Measurements from ENCODE around the gene TLE4. TPM values are rescaled to one million over a fixed set of nuclear protein-coding genes. Genes with fewer than 3 reads are reported as not detected.
A peak's percentile ranks its signal among the peaks of the same experiment; 100 is the strongest.

Gene TLE4
- total RNA-seq, 3 donors from 2014 or later (not counting 1 experiment from before 2014, with no cell fraction given) = 214 to 240 (median 220) TPM

DNA sequence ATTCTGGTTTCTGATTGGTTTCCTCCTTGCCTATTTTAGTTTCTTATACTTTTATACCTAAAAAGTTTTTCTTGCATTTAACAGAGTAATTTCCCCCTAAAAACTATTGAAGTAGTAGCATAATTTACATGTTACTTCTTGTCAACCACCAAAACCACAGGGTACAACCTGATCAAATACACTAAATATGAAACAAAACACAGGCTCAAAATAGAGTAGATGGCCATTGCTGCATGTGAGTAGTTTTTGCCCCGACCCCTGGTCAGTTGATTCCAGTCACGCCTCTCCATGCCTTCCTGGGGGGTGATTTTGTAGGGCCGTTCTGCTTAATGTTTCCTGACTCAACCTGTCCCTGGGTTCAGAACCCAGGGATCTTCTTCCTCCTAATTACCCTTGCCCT is 101.8 kb downstream of the TLE4 start:
- WGBS (ENCODE audit: insufficient coverage) = 17% methylated on average over 1 of the region's 3 CpGs
- intact Hi-C loops (cut with micrococcal nuclease) = no loop called here
- peak in 2 of 3 donors; percentile 46 to 66 for ATAC-seq
- H3K9me3 Mint-ChIP-seq = no peaks in the 10 kb centered on the region
- no peak for DNase-seq
- Histone ChIP-seq H3K27me3 (ENCODE audit: control insufficient read depth, insufficient read depth, low read length) (no peaks in the 10 kb centered on the region), H3K4me3 (ENCODE audit: low read length) (no peak overlapping the region), H3K27ac (ENCODE audit: low read length) (no peak overlapping the region), H3K4me1 (ENCODE audit: control insufficient read depth, insufficient read depth, low read length) (peaks cover 10% of the 10 kb centered on the region), H3K36me3 (ENCODE audit: control insufficient read depth, insufficient read depth, low read length) (no peaks in the 10 kb centered on the region), H3K9me3 (ENCODE audit: control insufficient read depth, insufficient read depth, low read length) (no peaks in the 10 kb centered on the region)
- H3K36me3 Mint-ChIP-seq = no peaks in the 10 kb centered on the region
- TF ChIP-seq, protein P1, sequence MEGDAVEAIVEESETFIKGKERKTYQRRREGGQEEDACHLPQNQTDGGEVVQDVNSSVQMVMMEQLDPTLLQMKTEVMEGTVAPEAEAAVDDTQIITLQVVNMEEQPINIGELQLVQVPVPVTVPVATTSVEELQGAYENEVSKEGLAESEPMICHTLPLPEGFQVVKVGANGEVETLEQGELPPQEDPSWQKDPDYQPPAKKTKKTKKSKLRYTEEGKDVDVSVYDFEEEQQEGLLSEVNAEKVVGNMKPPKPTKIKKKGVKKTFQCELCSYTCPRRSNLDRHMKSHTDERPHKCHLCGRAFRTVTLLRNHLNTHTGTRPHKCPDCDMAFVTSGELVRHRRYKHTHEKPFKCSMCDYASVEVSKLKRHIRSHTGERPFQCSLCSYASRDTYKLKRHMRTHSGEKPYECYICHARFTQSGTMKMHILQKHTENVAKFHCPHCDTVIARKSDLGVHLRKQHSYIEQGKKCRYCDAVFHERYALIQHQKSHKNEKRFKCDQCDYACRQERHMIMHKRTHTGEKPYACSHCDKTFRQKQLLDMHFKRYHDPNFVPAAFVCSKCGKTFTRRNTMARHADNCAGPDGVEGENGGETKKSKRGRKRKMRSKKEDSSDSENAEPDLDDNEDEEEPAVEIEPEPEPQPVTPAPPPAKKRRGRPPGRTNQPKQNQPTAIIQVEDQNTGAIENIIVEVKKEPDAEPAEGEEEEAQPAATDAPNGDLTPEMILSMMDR (IDR thresholded peaks at IDR 0.05) = no peak
- peaks cover 52 to 57% of the 10 kb centered on the region in 2 donors for H3K4me1 Mint-ChIP-seq
- H3K4me3 Mint-ChIP-seq = peak overlapping the region; percentile 77
- H3K27me3 Mint-ChIP-seq (ENCODE audit: low read depth in 2 of 2) = no peaks in the 10 kb centered on the region
- peak overlapping the region; percentile 52 to 74 for H3K27ac Mint-ChIP-seq

DNA sequence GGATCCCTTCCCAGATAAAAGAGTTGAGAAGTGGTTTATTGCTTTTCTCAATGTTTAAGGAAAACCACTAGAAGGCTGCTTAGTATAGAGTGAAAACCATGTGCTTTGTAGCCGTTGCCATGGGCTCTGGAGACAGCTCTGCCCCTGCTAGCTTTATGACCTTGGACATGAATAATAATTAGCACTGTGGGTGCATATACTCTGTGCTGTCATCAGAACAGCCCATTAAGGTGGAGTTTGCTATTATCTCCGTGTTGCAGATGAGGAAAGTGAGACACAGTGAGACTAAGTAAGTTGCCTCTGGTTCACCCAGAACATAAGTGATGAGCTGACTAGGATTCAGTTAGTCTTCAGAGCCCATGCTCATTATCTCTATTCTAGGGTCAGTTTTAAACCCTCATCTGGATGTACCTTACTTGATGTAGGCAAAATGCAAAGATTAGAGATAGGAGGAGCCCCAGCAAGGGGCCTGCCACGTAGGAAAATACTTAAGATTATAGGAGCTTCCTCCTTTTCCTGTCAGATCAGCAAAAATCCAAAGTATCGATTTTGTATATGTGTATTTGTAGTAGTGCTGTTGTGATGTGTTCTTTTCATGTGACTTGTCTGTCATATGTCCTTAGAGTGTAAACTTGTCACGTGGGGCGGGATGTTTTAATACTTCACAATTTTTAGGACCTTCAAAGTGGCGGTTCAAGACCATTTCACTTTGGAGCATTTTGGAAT is 102.5 kb downstream of the TLE4 start:
- peak in 2 of 3 donors; percentile 46 to 60 for ATAC-seq
- TF ChIP-seq, protein P1 (IDR thresholded peaks at IDR 0.05) = no peak

DNA sequence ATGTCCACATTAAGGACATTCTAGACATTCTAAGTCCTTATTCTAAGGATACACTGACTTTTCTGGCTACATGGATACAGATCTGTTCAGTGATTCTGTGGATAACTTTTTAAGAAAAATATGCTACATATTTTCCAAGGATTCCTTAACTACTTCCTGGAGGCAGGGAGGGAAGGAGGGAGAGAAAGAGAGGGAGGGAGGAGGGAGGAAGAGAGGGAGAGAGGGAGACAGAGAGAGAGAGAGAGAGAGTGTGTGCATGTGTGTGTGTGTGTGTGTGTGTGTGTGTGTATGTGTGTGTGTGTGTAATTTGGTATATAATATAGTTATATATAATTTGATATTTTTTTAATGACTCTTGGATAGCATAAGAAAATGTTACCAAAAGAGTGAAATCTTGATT is 109.8 kb downstream of the TLE4 start:
- Histone ChIP-seq H3K27ac (ENCODE audit: low read length) (no peak overlapping the region), H3K4me3 (ENCODE audit: low read length) (no peak overlapping the region), H3K27me3 (ENCODE audit: control insufficient read depth, insufficient read depth, low read length) (no peaks in the 10 kb centered on the region), H3K36me3 (ENCODE audit: control insufficient read depth, insufficient read depth, low read length) (no peaks in the 10 kb centered on the region), H3K4me1 (ENCODE audit: control insufficient read depth, insufficient read depth, low read length) (peaks cover 4% of the 10 kb centered on the region), H3K9me3 (ENCODE audit: control insufficient read depth, insufficient read depth, low read length) (no peaks in the 10 kb centered on the region)
- no peaks in the 10 kb centered on the region for H3K9me3 Mint-ChIP-seq
- H3K27me3 Mint-ChIP-seq (ENCODE audit: low read depth in 2 of 2) = no peaks in the 10 kb centered on the region
- intact Hi-C loops (cut with micrococcal nuclease) = no loop called here
- peak overlapping the region in 1 of 2 donors; percentile 8 for H3K27ac Mint-ChIP-seq
- DNase-seq (no peak), ATAC-seq (no peak)
- TF ChIP-seq, protein P1 (IDR thresholded peaks at IDR 0.05) = no peak
- H3K36me3 Mint-ChIP-seq = no peaks in the 10 kb centered on the region
- H3K4me3 Mint-ChIP-seq = peak overlapping the region; percentile 2
- peaks cover 35 to 36% of the 10 kb centered on the region in 2 donors for H3K4me1 Mint-ChIP-seq

More for the DNA sequence above, 102.5 kb downstream of the TLE4 start:
- Histone ChIP-seq H3K36me3 (ENCODE audit: control insufficient read depth, insufficient read depth, low read length) (no peaks in the 10 kb centered on the region), H3K9me3 (ENCODE audit: control insufficient read depth, insufficient read depth, low read length) (no peaks in the 10 kb centered on the region), H3K4me1 (ENCODE audit: control insufficient read depth, insufficient read depth, low read length) (peaks cover 10% of the 10 kb centered on the region), H3K4me3 (ENCODE audit: low read length) (no peak overlapping the region), H3K27me3 (ENCODE audit: control insufficient read depth, insufficient read depth, low read length) (no peaks in the 10 kb centered on the region), H3K27ac (ENCODE audit: low read length) (no peak overlapping the region)
- Mint-ChIP-seq H3K27me3 (ENCODE audit: low read depth in 2 of 2) (no peaks in the 10 kb centered on the region), H3K9me3 (no peaks in the 10 kb centered on the region), H3K27ac (peak overlapping the region; percentile 52 to 74), H3K4me1 (peaks cover 48 to 53% of the 10 kb centered on the region in 2 donors), H3K36me3 (no peaks in the 10 kb centered on the region), H3K4me3 (peak overlapping the region; percentile 77)
- no peak for DNase-seq
- 84% methylated on average over 7 of the region's 7 CpGs for WGBS (ENCODE audit: insufficient coverage)
- intact Hi-C loops (cut with micrococcal nuclease) = no loop called here

Measured in natural killer cell (primary cell).